Esophagus squamous epithelium (tissue), 5 donors: ENCODE measurements around the gene ECE1. TPM values are rescaled to one million over a fixed set of nuclear protein-coding genes. Genes with fewer than 3 reads are reported as not detected.
A peak's percentile ranks its signal among the peaks of the same experiment; 100 is the strongest.
"Not testable (repeated sequence)": the region's sequence is repeated elsewhere in the genome, so short reads cannot be mapped to it uniquely, and the experiment has no call there.

Experiments
- DNase-seq: peaks from one replicate; lab custom pipeline; 2025; lab: John Stamatoyannopoulos, UW
- H3K27ac ChIP-seq, 4 donors: fragments of 200-600 bp; sonication (generic); one replicate each; pipeline ENCODE4 v1.5.1; 2016 to 2019; ENCODE audit warnings: mild to moderate bottlenecking in 1 of 4
- H3K27me3 ChIP-seq, 4 donors: fragments of 200-600 bp; sonication (generic); 1 replicate in 3 of 4; 2 replicates in 1 of 4; pipeline versions ENCODE4 v1.5.1 to v1.6.0; 2017 to 2021; ENCODE audit warnings: antibody characterized with exemption in 1 of 4
- H3K36me3 ChIP-seq, 3 donors: fragments of 200-600 bp; sonication (generic); one replicate each; pipeline ENCODE4 v1.5.1; 2016 to 2019
- H3K4me1 ChIP-seq, 3 donors: fragments of 200-600 bp; sonication (generic); one replicate each; pipeline ENCODE4 v1.5.1; 2017 to 2019
- H3K4me3 ChIP-seq, 4 donors: fragments of 200-600 bp; sonication (generic); 1 replicate in 3 of 4; 2 replicates in 1 of 4; pipeline ENCODE4 v1.5.1; 2016 to 2019; ENCODE audit warnings: mild to moderate bottlenecking in 2 of 4, moderate library complexity in 1 of 4
- H3K9me3 ChIP-seq, 3 donors: fragments of 200-600 bp; sonication (generic); one replicate each; pipeline ENCODE4 v1.5.1; 2016 to 2019
- POLR2A ChIP-seq, 4 donors: fragments of 450-650 bp; IDR thresholded peaks; one replicate each; pipeline ENCODE4 v1.6.1; 2017; ENCODE audit warnings: antibody characterized with exemption in 4 of 4, mild to moderate bottlenecking in 4 of 4, moderate library complexity in 3 of 4
- WGBS, 2 donors: methylation state at CpG; one replicate each; pipeline ENCODE4 v1.1.5; 2018; 5-methylcytosine and 5-hydroxymethylcytosine counted together
- intact Hi-C: fragments of 100-400 bp; cut with DNase I; formaldehyde crosslinking; loops from one replicate; pipeline ENCODE4 v1.15.0; 2022
- total RNA-seq, 4 donors: library from RNA; depleted of rRNA; stranded (reverse); fragments of >200 nt; gene quantifications; one replicate each; pipeline ENCODE4 v1.1.0, GENCODE V29; 2016
- TF ChIP-seq, protein P1 (sequence below), 6 experiments: fragments of 450-650 bp in 4 of 6; fragments of 200-600 bp in 2 of 6; sonication (generic) in 2 of 6; IDR thresholded peaks; one replicate each; pipeline ENCODE4 v1.5.1; 2016 to 2019; ENCODE audit warnings: antibody characterized with exemption in 6 of 6, mild to moderate bottlenecking in 4 of 6, moderate library complexity in 4 of 6
- donor health status: DM: yes; HTN: yes; CAD: no.

The ECE1 gene
- total RNA-seq, 4 donors from 2014 or later = 11.3 to 42.2 (median 24.1) TPM

DNA sequence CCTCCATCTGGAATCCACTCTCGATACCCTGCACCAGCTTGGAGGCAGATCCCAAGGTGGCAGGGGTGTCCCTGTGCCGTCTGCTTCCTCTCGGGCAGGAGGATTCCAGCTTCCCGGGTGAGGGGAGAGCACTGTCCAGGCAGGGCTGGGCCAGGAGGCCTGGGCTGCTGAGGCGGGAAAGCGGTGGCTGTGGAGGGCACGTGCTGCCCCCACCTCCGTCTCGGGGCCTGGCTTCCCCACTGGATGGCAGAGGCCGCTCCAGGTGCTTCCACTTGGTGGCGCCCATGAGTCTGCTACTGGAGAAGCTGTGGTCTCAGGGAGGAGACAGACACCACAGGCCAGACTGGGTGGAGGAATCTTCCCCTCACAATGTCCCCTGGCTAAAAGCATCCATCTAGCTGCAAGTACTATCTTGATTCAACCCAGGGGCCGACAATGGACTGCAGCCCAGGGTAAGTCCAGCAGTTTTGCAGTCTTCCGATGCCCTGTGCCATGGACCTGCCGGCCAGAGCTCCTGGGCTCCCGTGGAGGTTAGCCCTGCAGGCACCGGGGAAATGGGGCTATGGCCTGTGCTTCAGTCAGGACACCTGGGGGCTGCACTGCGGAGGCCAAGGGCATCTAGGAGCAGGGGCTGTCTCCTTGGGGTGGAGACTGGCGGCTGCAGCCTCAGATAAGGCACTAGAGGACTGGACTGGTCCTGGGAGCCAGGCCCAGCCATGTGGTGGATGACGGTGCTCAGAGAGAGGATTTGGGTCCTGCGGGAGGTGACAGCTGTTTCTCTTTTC is 72.3 kb downstream of the ECE1 start:
- WGBS, 2 donors = 40 to 100% methylated on average over 1 to 2 of the region's 20 CpGs
- no peaks in the 10 kb centered on the region for H3K9me3 ChIP-seq
- no peak for TF ChIP-seq POLR2A (IDR thresholded peaks at IDR 0.05)
- TF ChIP-seq, protein P1, sequence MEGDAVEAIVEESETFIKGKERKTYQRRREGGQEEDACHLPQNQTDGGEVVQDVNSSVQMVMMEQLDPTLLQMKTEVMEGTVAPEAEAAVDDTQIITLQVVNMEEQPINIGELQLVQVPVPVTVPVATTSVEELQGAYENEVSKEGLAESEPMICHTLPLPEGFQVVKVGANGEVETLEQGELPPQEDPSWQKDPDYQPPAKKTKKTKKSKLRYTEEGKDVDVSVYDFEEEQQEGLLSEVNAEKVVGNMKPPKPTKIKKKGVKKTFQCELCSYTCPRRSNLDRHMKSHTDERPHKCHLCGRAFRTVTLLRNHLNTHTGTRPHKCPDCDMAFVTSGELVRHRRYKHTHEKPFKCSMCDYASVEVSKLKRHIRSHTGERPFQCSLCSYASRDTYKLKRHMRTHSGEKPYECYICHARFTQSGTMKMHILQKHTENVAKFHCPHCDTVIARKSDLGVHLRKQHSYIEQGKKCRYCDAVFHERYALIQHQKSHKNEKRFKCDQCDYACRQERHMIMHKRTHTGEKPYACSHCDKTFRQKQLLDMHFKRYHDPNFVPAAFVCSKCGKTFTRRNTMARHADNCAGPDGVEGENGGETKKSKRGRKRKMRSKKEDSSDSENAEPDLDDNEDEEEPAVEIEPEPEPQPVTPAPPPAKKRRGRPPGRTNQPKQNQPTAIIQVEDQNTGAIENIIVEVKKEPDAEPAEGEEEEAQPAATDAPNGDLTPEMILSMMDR (IDR thresholded peaks at IDR 0.05) = peak in 2 of 6 experiments; percentile 14 to 35
- H3K27ac ChIP-seq = no peak overlapping the region
- no peaks in the 10 kb centered on the region for H3K27me3 ChIP-seq
- no peak overlapping the region for H3K4me3 ChIP-seq
- H3K36me3 ChIP-seq = peaks cover 11 to 60% (median 29%) of the 10 kb centered on the region in 3 donors
- DNase-seq = no peak
- intact Hi-C loops = no loop called here
- H3K4me1 ChIP-seq = no peaks in the 10 kb centered on the region

DNA sequence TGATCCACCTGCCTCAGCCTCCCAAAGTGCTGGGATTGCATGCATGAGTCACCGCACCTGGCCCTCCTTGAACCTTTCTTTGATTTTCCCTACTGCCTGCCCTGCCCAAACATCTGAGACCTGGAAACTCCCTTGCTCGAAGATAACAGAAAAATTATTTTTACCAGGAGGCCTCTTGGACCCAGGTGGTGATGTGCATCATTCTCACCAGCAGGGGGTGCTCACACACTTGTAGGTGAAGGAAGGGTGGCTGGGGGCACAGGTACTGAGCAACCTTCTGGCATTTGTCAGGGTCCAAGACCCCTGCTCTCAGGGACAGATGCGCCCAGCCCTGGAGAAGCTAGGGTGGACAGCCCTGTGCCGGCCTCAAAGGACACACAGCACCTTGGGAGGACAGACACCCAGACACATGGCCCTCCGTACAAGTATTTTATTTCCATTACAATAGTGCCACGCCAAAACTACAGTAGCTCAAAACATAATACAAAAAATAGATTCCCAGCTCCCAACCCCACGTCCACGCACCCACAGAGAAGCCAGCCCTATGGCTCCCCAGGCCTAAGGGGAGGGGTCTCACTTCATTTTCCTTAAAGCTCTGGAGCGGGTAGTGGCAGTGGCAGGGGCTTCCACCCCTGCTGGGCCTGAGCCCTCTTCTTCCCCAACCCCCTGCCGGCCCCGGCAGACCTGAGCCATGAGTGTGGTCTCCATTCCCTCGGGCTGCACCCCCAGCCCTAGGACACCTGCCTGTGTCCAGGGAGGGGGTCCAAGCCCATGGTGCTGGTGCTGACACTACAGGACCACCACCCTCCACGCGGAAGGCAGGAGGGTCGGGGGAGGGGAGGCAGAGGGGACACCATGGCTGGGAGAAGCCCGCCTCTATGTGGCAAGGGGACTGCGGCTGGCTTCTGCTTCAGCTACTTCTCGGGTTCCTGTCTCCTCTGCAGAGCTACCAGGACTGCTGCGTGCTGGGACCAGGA is 73.1 kb downstream of the ECE1 start:
- WGBS, 2 donors = 55 to 63% methylated on average over 4 to 5 of the region's 19 CpGs
- Histone ChIP-seq H3K9me3 (no peaks in the 10 kb centered on the region), H3K27ac (no peak overlapping the region), H3K4me3 (no peak overlapping the region), H3K4me1 (no peaks in the 10 kb centered on the region), H3K36me3 (peaks cover 11 to 52% (median 27%) of the 10 kb centered on the region in 3 donors), H3K27me3 (no peaks in the 10 kb centered on the region)
- DNase-seq = no peak
- intact Hi-C loops = no loop called here
- no peak for TF ChIP-seq POLR2A (IDR thresholded peaks at IDR 0.05)
- TF ChIP-seq, protein P1 (IDR thresholded peaks at IDR 0.05) = peak; percentile 31 to 72 (median 56)

DNA sequence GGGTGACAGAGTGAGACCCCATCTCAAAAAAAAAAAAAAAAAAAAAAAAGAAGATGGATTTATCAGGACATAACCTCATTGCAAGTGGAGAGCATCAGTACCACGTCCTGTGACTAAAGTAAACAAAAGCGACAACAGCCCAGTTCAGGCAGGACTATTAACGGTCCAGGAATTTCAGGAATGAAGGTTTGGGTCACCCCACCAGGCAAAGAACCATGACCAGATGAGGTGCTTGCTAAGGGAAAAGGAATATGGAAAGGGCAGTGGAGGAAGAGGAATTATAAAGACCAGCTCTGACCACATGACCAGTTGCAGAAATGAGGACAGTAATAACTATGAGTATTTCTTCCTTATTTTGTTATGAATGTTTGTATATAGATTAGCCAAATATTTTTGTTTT is 78.1 kb downstream of the ECE1 start:
- Histone ChIP-seq H3K27me3 (no peaks in the 10 kb centered on the region), H3K4me1 (no peaks in the 10 kb centered on the region), H3K9me3 (no peaks in the 10 kb centered on the region), H3K36me3 (peaks cover 0 to 2% (median 0%) of the 10 kb centered on the region in 3 donors), H3K27ac (no peak overlapping the region), H3K4me3 (no peak overlapping the region)
- no peak for DNase-seq
- 50 to 53% methylated on average over 3 of the region's 3 CpGs for WGBS, 2 donors
- intact Hi-C loops = no loop called here
- TF ChIP-seq, protein P1 (IDR thresholded peaks at IDR 0.05) = no peak
- TF ChIP-seq POLR2A (IDR thresholded peaks at IDR 0.05) = no peak

DNA sequence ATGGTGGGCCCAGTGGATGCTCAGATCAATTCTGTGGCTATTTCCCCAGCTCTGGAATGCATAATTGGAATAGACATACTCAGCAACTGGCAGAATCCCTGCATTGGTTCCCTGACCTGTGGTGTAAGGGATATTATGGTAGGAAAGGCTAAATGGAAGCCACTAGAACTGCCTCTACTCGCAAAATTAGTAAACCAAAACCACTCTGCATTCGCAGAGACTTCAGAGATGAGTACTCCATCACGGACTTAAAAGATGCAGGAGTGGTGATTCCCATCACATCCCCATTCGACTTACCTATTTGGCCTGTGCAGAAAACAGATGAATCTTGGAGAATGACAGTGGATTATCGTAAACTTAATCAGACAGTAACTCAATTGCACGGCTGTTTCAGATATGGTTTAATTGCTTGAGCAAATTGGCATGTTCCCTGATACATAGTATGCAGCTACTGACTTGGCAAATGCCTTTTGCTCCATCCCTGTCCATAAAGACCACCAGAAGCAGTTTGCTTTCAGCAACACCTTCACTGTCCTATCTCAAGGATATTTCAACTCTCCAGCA is 82.0 kb downstream of the ECE1 start:
- H3K9me3 ChIP-seq, H3K4me3 ChIP-seq, intact Hi-C loops, H3K4me1 ChIP-seq, H3K36me3 ChIP-seq, H3K27me3 ChIP-seq, H3K27ac ChIP-seq, DNase-seq: not testable (repeated sequence)
- WGBS, 2 donors = 70 to 77% methylated on average over 6 of the region's 6 CpGs

DNA sequence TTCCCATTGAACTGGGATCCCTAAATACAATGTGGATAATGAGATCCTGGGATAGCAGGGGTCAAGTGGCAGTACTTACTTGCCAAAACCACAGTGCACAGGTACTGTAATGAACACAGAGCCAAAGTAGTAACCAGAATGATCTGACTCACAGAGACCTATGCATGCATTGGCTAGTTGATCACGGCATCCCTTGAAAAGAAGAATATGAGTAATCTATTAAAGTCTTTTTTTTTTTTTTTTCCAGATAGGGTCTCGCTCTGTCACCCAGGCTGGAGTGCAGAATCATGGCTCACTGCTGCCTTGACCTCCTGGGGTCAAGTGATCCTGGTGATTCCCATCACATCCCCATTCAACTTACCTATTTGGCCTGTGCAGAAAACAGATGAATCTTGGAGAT is 84.1 kb downstream of the ECE1 start:
- 29 to 50% methylated on average over 2 of the region's 2 CpGs for WGBS, 2 donors
- TF ChIP-seq, protein P1 (IDR thresholded peaks at IDR 0.05) = no peak
- TF ChIP-seq POLR2A (IDR thresholded peaks at IDR 0.05) = no peak
- H3K36me3 ChIP-seq = no peaks in the 10 kb centered on the region
- intact Hi-C loops = no loop called here
- DNase-seq = no peak
- H3K4me1 ChIP-seq = no peaks in the 10 kb centered on the region
- H3K4me3 ChIP-seq = no peak overlapping the region
- H3K9me3 ChIP-seq = no peaks in the 10 kb centered on the region
- H3K27ac ChIP-seq = no peak overlapping the region
- H3K27me3 ChIP-seq = no peaks in the 10 kb centered on the region
